ENCODE data around the gene PET117. TPM values are rescaled to one million over a fixed set of nuclear protein-coding genes. Genes with fewer than 3 reads are reported as not detected.
"Not testable (repeated sequence)": the region's sequence is repeated elsewhere in the genome, so short reads cannot be mapped to it uniquely, and the experiment has no call there.

The PET117 gene
- polyA plus RNA-seq (2013, experiment 1 of 2; ENCODE audit: insufficient read length): 12.0 TPM
- 9.2 TPM for polyA plus RNA-seq (2013, experiment 2 of 2; ENCODE audit: insufficient read length)

DNA sequence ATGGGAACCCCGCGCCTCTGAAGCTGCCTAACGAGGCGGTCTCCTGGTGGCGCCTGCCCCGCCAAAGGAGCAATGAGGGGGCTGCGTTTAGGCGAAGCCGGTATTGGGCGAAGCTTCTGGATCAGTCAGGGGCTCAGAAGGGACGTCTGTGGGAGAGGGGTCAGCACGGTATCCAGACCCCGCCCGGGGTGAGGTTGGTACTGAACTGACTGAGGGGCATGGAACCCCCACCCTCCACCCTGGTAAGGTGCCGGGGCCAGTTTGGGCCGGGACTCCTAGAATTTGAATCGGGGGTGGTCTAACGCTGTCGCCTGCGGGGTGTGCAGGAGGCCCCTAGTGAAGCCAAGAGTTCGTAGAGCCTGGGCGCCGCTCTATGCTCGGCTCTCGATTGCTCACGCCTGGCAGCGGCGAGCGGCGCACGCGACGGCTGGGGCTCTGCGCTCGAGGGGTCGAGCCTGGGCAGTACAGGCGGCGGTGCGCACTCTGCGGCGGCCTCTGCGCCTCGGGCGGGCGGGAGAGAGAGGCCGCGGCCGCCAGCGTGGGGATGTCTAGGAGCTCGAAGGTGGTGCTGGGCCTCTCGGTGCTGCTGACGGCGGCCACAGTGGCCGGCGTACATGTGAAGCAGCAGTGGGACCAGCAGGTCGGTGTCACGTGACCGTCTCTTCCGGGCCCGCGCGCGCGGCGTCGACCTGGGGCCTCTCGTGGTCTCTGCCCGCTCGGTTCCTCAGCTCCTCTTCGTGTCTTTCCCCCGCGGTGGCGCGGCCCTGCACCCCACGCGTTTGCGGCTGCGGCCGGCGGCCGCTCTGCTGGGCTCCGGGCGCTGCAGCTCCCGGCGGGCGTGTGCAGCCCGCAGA, at the start of gene PET117, which contains the start of gene KAT14:
TSS of gene PET117 (plus strand) at position 452 of the 854 bp plus-strand sequence. CDS start at position 545, 93 bp downstream.
TSS of gene KAT14 (plus strand) at position 452 of the 854 bp plus-strand sequence. CDS start 4,798 bp downstream, outside the sequence.
- DNase-seq: peak; percentile 95

GRCh38 chr20:18088298-18088697, 49.4 kb upstream of the PET117 start:
- DNase-seq: not testable (repeated sequence)

GRCh38 chr20:18088841-18089240, 48.8 kb upstream of the PET117 start:
- DNase-seq: not testable (repeated sequence)

DNA sequence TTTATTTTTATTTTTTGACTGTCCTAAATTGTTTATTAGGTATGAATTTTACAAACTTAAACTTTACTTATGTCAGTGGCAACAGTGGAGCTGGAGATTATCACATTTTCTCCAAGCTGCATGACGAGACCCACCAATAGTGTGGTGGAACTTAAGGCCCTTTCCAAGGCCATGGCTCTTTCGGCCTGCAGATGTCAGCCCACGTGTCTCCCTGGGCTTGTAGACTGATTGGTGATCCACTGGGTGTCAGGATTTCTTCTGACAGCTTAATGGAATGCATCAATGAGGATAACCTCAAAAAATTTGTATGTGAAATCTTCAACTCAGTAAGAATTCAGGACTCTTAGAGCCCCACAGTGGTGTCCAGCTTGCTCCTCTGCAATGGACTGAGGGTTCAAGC, 47.6 kb upstream of the PET117 start:
- DNase-seq: no peak

GRCh38 chr20:18090477-18090876, 47.2 kb upstream of the PET117 start:
- DNase-seq: no peak

- DNase-seq: no peak
These were observed 46.0 kb upstream of the PET117 start for GRCh38 chr20:18091623-18092022.

DNA sequence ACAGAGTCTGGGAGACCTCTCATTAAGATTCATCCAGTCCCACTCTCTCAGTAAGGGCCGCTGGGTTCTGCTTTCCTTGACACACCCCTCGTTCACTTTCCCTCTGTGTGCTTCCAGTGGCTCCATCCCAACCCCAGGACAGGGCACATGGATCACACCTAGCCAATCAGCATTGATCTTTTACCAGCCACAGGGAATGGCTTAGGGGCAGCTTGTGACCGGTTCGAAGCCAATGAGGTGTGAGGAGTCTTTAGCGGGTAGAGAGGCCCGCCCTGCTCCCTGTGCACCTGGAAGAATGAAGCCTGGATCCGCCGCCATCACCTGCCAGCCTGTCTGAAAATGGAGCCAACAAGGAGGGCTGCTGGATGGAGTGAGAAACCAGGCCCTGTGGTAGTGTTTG, 44.8 kb upstream of the PET117 start:
- no peak for DNase-seq

GRCh38 chr20:18093388-18093787, 44.3 kb upstream of the PET117 start:
- no peak for DNase-seq

- DNase-seq: no peak
These were observed 43.5 kb upstream of the PET117 start for GRCh38 chr20:18094191-18094590.

DNA sequence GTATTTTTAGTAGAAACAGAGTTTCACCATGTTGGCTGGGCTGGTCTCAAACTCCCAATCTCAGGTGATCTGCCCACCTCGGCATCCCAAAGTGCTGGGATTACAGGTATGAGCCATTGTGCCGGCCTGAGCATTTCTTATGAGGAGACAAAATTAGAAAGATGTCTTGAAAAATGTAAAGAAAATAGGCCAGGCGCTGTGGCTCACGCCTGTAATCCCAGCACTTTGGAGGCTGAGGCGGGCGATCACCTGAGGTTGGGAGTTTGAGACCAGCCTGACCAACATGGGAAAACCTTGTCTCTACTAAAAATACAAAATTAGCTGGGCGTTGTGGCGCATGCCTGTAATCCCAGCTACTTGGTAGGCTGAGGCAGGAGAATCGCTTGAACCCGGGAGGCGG, 37.1 kb upstream of the PET117 start:
- not testable (repeated sequence) for DNase-seq

DNA sequence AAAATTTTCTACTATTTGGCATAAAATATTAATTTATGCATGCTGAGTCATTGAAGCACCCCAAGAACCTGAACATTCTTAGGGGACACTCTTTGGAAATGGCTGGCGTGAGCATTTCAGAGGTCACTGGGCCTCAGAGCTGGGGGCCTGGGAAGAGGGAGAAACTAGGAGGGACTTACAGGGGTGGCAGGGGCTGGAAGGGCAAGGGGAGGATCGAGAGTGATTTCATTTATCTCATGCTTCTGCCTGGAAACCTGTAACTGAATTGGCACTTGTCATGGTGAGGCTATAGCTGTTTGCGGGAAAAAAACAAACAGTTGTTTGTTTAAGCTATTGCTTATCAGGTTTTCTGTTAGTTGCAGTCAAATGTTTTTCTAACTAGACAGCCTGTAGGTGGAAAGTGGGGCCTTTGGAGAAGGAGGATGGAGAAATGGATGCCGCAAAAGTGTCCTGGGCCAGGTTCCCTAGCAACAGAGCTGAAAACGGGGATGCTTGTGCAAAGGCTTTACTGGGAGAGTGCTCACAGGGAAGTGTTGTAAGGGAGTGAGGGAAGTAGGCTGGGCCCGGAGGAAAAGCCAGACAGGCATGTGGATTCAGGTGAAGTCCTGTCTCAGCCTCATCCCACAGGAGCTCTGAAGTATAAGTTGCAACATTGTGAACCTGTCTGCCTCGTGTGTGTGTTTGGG, 36.4 kb upstream of the PET117 start:
- no peak for DNase-seq

DNA sequence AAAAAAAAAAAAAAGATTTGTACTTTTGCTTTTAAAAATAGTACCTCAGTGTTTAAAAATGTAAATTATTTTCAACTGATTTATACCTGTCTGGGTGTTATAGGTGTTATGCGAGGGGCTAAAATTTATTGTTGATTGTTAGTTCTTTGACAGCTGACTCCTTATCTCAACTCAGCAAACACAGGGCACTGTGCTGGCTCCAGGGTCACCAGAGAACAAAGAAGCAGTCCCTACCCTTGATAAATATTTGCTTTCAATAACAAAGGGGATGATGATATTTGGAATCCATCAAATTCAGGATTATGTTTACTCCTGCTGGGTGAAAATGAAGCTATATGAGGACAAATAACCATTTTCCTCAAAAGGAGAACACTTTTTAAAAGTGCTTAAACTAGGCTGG, 34.2 kb upstream of the PET117 start:
- DNase-seq: no peak

- DNase-seq: no peak
These were observed 29.3 kb upstream of the PET117 start for GRCh38 chr20:18108326-18108725.

DNA sequence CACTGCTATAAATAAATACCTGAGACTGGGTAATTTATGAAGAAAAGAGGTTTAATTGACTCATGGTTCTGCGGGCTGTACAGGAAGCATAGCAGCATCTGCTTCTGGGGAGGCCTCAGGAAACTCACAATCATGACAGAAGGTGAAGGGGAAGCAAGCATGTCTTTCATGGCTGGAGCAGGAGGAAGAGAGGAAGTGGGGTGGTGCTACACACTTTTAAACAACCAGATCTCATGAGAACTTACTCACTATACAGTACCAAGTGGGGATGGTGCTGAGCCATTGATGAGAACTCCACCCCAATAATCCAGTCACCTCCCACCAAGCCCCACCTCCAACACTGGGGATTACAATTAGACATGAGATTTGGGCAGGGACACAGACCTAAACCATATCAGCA, 9.1 kb upstream of the PET117 start:
- DNase-seq: not testable (repeated sequence)

DNA sequence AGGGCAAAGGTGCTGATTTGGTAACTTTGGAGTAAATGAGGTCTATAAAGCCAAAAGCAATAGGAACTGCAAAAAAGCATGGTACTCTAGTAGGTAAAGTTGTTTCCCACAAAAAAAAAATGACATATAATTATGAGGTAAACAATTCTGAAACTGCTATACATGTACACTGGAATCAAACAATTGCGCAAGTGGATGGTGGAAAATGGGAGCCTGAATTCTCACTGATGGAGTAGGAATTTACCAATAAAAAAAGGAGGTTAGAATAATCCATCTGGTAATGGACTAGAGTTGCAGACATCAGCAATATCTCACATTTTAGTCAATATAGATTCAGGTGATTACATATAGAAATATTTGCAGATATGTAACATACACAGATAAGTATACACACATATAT, 5.0 kb upstream of the PET117 start:
- DNase-seq: no peak

DNA sequence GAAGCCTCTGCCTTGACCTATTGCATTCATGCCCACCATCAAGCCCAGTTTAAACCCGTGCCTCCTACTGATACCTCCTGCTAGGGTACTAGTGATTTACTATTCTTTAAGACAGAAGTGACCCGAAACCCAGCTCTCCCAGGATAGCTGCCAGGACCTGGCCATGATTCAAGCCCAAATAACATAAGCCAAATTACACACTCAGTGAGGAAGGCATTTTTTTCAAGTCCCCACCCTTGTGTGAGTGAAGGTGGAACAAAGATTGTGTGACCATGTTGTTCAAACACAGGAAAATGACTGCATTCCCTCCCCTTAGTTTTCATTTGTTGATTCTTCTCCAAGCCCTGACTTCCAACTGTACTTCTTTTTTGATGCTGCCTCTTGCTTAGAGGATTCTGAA, 3.7 kb upstream of the PET117 start:
- no peak for DNase-seq

DNA sequence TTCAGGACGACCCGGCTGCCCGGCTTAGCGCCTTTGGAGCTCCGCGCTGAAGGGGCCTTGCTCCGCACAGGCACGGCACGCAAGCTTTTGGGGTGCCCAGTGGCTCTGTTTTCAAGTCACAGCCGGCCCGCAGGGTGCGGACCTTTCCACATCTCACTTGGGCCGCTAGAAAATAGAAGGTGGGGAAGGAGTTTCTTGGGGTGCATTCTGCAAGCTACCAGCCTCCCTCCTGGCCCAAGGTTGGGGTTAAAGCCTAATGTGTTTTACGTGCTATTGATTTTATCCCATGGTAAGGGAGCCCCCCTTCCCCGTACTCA, 561 bp downstream of the PET117 start:
- DNase-seq: no peak

DNA sequence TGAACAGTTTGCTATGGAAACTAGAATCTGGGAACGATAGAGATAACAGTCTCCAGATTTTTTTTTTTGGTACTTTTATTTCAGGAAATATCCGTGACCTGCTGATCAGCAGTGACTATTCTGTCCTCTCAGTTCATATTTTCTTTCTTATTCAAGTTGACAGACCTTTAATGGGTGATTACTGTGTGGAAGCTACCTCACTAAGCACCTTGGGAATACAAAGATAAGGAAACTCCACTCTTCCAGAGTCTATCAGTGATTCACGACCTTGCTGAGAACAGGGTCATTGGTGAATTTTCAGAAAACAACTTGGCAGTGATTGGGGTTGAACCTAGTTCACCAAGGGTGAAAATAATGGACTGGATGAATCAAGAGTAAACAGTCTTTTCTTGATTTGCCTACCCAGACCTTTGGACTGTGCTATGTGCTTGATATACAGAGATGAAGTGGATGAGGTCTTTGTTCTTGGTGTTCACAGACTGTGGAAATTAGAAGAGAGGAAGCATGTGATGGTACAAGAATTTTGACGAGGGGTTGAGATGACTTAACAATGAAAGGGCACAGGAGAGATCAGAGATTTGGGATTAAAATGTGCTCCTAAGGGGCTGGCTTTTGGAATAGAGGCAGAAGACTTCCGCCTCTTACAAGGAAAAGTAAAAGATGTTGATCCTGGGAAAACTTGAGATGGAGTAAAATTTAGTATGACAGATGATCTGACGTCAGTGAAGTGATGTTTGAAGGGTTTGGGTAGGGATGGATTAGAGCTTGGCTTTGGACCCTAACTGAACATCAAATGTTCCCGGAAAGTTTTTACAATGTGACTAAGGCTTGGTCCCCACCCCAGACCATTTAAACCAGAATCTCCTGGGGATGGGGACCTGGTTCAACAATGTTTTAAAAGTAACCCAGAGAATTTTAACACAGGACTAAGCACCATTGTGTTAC, 1.2 kb downstream of the PET117 start:
- no peak for DNase-seq

DNA sequence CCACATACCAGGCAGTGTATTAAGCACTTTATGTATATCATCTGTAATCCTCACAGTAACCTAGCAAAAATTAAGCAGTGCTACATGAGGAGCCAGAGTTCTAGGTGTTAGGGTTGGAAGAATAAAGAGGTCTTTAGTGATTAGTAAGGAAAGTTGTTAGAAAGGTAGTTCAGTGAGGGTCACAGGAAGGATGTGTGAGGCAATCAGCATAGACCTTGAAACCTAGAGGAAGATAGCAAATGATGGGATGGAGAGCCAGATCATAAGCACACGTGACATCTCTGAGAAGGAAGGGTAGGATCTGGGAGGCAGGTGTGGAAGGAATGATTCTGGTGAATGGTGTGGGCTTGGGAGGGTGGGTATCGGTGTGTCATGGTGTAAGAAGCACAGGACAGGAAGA, 2.2 kb downstream of the PET117 start:
- DNase-seq: no peak

- no peak for DNase-seq
These were observed 7.0 kb downstream of the PET117 start for GRCh38 chr20:18144541-18145099.

- DNase-seq: no peak
These were observed 16.7 kb downstream of the PET117 start for GRCh38 chr20:18154342-18154741.

GRCh38 chr20:18156045-18156444, 18.4 kb downstream of the PET117 start:
- DNase-seq: no peak

All from fibroblast of skin of back (primary cell).